Fibroblast of skin of left biceps (primary cell): Measurements from ENCODE around the gene OR2AG1.
"Not testable (repeated sequence)": the region's sequence is repeated elsewhere in the genome, so short reads cannot be mapped to it uniquely, and the experiment has no call there.

ENCODE experiments used
- DNase-seq, 2 experiments: peaks; one replicate each; pipeline ENCODE4 v3.0.0-alpha.2; 2013; ENCODE audit warnings: low read depth in 2 of 2

Gene OR2AG1

GRCh38 chr11:6790546-6790945 is 7.7 kb downstream of the OR2AG1 start:
- no peak for DNase-seq

GRCh38 chr11:6794639-6795038 is 11.8 kb downstream of the OR2AG1 start:
- no peak for DNase-seq

GRCh38 chr11:6799402-6799801 is 16.6 kb downstream of the OR2AG1 start, which contains the start of gene OR6A2:
OR6A2 (minus strand) TSS chr11:6799689; CDS start chr11:6795708, 3,981 bp downstream.
- no peak for DNase-seq

GRCh38 chr11:6801075-6801474 is 18.3 kb downstream of the OR2AG1 start:
- DNase-seq: not testable (repeated sequence)

GRCh38 chr11:6812390-6813005 is 29.7 kb downstream of the OR2AG1 start:
- no peak for DNase-seq

- DNase-seq: no peak
These were observed 30.8 kb downstream of the OR2AG1 start for GRCh38 chr11:6813656-6814055.

GRCh38 chr11:6817694-6818093 is 34.9 kb downstream of the OR2AG1 start:
- no peak for DNase-seq

GRCh38 chr11:6818967-6819366 is 36.1 kb downstream of the OR2AG1 start:
- no peak for DNase-seq

GRCh38 chr11:6824136-6824823 is 41.5 kb downstream of the OR2AG1 start:
- no peak for DNase-seq

GRCh38 chr11:6825231-6825744 is 42.5 kb downstream of the OR2AG1 start:
- DNase-seq: no peak

- DNase-seq: no peak
These were observed 45.3 kb downstream of the OR2AG1 start for GRCh38 chr11:6828103-6828502.

- no peak for DNase-seq
These were observed 50.5 kb downstream of the OR2AG1 start for GRCh38 chr11:6833356-6833755.

GRCh38 chr11:6834021-6834420 is 51.2 kb downstream of the OR2AG1 start:
- no peak for DNase-seq
